HG02852 (cell line): ENCODE results near the gene STK25.
"Not testable (repeated sequence)": the region's sequence is repeated elsewhere in the genome, so short reads cannot be mapped to it uniquely, and the experiment has no call there.

Experiments
- ATAC-seq: cut with Tn5 transposase; IDR thresholded peaks from one replicate; pipeline ENCODE4 v1.9.1; 2021; ENCODE audit warnings: mild to moderate bottlenecking, moderate library complexity; ENCODE audit not compliant: unreplicated experiment

The STK25 gene

GRCh38 chr2:241540401-241540770, 32.0 kb upstream of the STK25 start:
- ATAC-seq = no peak

- ATAC-seq = no peak
Observed at GRCh38 chr2:241539616-241540374, 31.4 kb upstream of the STK25 start.

DNA sequence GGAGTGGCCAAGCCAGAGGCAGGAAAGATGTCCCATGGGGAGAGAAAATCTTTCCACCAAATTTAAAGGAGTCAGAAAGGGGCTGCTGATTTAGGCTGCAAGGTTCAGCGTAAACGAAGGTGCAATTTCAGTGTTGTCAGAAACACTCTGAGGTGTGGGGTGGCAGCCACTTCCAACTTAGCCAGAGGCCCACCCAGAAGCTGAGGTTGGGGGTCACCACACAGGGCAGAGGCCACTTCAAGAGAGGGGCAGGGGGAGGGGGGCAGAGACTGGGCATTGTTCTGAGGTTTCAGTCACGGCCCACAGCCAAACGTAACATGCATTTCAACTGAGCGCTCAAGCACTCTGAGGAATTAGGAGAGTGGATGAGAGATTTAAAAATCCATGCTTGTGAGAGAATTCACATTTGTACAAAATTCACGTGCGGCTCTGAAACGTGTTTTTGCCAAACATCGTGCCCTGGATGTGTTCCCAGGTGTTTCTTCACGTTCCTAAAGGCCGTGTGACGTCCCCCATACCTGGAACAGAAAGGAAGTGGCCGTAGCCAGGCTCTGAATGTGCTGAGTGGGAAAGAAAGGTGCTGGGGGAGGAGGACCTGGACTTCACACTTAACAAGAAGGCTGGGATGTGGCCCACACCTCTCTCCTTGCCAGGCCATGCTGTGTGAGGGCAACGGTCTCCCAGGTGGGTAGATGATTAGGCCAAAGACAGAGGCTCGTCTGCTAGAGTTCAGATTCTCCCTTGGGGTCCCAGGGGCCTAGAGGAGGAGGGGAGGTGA, 30.6 kb upstream of the STK25 start:
- no peak for ATAC-seq

DNA sequence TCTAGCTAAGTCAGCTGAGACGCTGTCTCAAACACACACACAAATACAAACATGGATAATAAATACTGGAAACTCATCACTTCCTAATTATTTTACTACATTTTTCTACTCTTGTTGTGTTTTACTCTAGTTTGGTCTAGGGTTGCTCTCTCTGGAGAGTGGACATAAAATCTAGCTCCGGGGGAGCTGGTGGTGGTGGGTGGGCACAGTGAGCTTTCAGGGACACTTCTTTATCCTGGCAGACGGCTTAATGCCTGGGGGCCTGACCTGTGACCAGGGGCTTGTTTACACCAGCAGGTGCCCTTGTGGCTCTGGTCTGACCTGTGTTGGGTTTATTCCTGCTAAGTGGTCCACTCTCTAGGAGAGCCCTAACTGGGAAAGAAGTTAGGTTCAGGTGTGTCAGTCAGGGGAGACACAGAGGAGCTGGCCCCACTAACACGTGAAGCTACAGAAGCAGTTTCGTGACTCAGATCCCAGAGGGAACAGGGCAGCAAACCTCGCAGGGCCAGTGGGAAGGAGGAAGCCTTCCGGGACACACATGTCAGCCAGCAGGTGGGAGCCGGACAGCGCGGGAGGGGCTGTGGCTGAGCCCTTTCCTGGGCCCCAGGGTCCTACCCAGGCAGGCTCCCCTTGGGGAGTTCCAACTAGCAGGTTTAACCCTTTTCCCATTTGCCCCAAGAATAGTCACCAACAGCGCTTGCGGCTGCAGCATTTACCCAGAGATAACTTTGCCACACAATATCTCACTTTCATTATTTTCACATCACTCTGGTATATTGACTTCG, 27.7 kb upstream of the STK25 start:
- no peak for ATAC-seq

DNA sequence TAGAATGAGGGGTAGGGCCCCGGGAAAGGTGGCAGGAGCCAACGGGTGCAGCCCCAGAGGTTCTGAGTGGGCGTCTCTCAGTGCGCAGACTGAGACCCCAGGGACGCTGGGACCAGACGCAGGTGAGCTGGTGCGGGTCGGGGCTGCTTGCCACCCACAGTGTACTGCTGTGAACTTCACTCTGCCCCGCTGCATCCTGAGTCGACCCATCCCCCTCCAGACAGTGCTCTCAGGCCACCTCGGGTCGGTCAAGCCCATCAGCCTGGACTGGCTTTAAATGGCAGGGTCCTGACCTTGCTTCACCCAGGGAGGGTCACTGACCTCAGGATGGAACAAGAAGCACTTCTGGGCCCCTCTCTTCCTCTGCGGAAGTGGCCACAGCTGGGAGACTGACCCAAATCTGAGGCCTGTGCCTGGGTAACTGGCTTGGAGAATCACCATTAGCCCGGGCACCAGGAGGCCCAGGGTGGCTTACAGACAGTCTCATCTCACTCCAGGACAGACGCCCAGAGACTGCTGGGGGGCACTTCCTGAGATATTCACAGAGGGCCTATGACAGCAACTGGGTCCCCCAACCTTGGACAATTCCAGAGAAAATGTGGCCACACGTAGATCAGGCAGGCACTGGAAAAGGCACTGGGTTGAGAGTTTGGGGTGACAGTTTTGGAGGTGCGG, 26.5 kb upstream of the STK25 start:
- ATAC-seq = no peak

GRCh38 chr2:241534293-241534692, 25.9 kb upstream of the STK25 start:
- no peak for ATAC-seq

DNA sequence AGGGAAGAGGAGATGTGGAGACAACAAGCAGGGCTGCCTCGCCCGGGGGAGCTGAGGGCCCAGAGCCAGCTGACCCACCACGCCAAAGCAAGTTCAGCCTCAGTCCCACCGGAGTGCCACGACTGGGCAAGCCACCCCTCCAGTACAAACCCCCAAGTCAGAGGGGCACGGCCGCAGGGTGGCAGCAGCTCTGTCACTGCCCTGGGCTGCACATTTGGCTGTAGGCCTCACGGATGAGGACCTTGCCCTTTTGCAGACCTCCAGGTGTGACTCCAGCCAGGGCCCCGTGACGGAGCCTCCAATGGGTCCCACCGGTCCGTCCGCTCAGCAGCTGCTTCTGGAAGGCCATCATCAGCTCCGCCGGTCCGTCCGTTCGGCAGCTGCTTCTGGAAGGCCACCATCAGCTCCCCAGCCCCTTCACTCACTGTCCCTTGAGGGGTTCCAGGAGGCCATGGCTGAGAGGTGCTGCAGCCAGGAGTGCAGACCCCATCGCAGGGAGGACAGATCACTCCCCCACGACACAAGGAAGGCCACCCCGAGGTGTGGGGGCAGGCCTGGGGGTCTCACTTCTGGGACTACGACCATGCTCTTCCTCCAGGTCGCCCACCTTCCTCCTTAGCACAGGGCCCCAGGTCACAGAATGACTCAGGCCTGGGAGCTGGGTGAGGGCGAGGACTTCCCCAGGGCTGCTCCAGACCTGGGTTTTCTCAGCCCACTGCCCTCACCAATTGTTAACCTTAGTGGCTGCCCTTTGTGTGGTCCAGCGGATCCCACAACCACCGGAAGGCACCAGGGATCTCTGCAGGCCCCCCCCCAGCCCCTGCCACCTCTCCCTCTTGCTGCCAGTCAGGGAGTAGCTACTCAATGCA, 24.6 kb upstream of the STK25 start:
- no peak for ATAC-seq

DNA sequence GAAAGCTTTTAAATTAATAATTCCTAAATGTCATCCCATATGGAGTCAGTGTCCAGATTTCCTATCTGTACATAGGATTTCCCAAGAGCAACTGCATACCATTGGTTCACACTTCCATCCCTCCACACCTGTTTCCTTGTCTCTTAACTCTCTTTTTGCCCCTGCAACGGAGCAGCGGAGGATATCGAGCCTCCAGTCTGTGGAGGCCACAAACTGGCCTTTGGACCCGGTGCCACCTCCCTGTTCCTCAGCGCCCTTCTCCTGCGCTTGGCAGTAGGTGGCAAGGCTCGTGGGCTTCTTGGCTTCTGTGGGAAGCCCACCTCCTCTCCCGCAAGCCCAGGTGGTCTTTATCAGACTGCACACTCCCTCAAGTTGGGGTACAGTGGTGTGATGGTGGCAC, 23.8 kb upstream of the STK25 start:
- no peak for ATAC-seq

DNA sequence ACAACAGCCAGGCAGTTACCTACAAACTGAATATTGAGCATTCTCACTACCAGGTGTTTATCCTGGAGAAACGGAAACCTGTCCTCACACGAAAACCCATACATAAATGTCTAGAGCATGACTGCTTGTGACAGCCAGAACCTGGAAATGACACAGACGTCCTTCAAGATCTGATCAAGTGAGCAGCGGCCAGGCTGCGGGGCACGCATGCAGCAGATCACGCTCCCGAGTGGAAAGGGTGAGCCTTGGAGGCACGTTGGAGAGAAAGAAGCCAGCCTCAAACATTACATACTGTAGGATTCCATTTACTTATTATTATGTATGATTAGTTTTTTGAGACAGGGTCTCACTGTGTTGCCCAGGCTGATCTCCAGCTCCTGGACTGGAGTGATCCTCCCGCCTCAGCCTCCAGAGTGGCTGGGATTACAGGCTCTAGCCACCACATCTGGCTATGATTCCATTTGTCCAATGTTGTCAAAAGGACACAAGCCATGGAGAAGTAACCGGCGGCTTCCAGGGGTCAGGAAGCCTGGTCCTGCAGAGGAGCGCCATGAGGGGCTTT, 22.9 kb upstream of the STK25 start:
- ATAC-seq = no peak

GRCh38 chr2:241530571-241530970, 22.2 kb upstream of the STK25 start:
- ATAC-seq = no peak

GRCh38 chr2:241525818-241526780, 17.7 kb upstream of the STK25 start:
- ATAC-seq = not testable (repeated sequence)

DNA sequence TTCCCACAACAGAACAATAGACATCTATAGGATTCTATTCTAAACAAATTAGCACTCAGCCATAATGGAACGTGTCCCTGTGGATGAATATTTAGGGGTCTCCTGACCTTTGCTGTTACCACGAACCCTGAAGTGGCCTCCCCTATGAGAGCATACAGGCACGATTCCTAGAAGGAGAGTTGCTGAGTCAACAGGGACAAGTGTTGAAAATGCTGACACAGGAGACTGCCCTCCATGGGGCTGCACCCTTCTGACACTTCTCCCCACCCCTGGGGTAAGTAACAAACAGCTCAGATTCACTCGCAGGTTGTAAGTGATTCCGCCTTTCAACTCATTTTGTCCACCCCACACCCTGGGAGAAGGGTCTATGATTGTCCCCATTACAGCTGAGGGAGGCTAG, 14.1 kb upstream of the STK25 start:
- no peak for ATAC-seq

GRCh38 chr2:241519669-241520068, 11.3 kb upstream of the STK25 start:
- ATAC-seq = no peak

- ATAC-seq = no peak
Observed at GRCh38 chr2:241517297-241517696, 8.9 kb upstream of the STK25 start.

- no peak for ATAC-seq
Observed at GRCh38 chr2:241516520-241516965, 8.2 kb upstream of the STK25 start.

DNA sequence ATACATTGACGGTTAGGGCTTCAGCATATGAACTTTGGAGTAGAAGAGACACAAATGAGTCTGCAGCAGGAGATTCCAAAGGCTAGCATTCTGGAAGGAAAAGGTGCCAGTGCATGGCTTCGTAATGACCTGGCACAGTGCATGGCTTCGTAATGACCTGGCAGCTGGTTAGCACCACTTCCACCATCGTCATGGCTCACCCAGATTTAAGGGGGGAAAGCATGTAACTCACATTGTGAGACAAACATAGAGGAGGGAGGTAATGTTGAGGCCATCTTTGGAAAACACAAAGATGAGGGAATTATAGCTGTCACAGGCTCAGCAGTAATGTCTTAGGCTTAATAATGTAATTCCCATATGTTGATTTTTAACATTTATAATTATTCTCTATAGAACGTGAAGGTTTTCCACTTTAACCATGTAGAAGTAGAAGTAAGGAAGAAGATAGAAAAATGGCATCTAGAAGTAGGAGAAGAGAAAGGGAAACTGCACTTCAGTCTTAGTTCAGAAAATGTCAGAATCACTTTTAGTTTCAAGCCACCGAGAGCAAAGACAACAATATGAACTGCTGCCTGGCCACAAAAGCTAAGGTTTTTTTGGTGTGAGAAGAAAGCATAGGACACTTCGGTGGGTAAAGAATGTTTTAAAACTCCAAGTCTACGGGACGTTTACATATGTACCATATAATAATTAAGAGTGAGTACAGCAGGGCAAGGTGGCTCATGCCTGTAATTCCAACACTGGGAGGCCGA, 6.8 kb upstream of the STK25 start:
- ATAC-seq = peak; percentile 54

GRCh38 chr2:241514553-241514952, 6.2 kb upstream of the STK25 start:
- ATAC-seq = no peak
